Glutamatergic neuron (in vitro differentiated cells): ENCODE measurements around the gene OR7G1. TPM values are rescaled to one million over a fixed set of nuclear protein-coding genes. Genes with fewer than 3 reads are reported as not detected.

Experiments used
- DNase-seq: peaks from one replicate; pipeline ENCODE4 v3.0.0; 2022
- H3K27ac Mint-ChIP-seq: one replicate; pipeline ENCODE4 v1.8.0; 2020; ENCODE audit warnings: mild to moderate bottlenecking, mixed read lengths, inconsistent platforms; ENCODE audit not compliant: unreplicated experiment
- H3K27me3 Mint-ChIP-seq: one replicate; pipeline ENCODE4 v1.8.0; 2020; ENCODE audit warnings: mild to moderate bottlenecking, moderate library complexity, mixed read lengths, inconsistent platforms; ENCODE audit not compliant: unreplicated experiment
- H3K36me3 Mint-ChIP-seq: one replicate; pipeline ENCODE4 v1.8.0; 2020; ENCODE audit warnings: mild to moderate bottlenecking, mixed read lengths, inconsistent platforms; ENCODE audit not compliant: unreplicated experiment
- H3K4me1 Mint-ChIP-seq: one replicate; pipeline ENCODE4 v1.8.0; 2020; ENCODE audit warnings: mild to moderate bottlenecking, low read depth, mixed read lengths, inconsistent platforms; ENCODE audit not compliant: unreplicated experiment
- H3K4me3 Mint-ChIP-seq: one replicate; pipeline ENCODE4 v1.8.0; 2020; ENCODE audit warnings: mild to moderate bottlenecking, mixed read lengths, inconsistent platforms; ENCODE audit not compliant: unreplicated experiment
- H3K9me3 Mint-ChIP-seq: one replicate; pipeline ENCODE4 v1.8.0; 2020; ENCODE audit warnings: mild to moderate bottlenecking, moderate library complexity, mixed read lengths, inconsistent platforms; ENCODE audit not compliant: unreplicated experiment
- long read RNA-seq: library from polyadenylated mRNA; unstranded; transcript quantifications from one replicate; pipeline ENCODE4 v2.0.0, GENCODE V29; 2020; ENCODE audit not compliant: unreplicated experiment
- total RNA-seq: library from RNA; stranded (reverse); fragmentation: NEBNext Ultra II Directional; extraction: Animal tissue kit (Norgen Biotek cat#: 25700); gene quantifications from one replicate; pipeline ENCODE4 v1.2.1, GENCODE V29; 2021; ENCODE audit not compliant: unreplicated experiment
- TF ChIP-seq, protein P1 (sequence below): fragments of 200-600 bp; sonication (generic); IDR thresholded peaks from one replicate; pipeline ENCODE4 v1.5.0; 2021; ENCODE audit not compliant: partially characterized antibody, unreplicated experiment

Gene OR7G1, protein sequence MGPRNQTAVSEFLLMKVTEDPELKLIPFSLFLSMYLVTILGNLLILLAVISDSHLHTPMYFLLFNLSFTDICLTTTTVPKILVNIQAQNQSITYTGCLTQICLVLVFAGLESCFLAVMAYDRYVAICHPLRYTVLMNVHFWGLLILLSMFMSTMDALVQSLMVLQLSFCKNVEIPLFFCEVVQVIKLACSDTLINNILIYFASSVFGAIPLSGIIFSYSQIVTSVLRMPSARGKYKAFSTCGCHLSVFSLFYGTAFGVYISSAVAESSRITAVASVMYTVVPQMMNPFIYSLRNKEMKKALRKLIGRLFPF
- not detected for total RNA-seq
- long read RNA-seq, result 0 reads

DNA sequence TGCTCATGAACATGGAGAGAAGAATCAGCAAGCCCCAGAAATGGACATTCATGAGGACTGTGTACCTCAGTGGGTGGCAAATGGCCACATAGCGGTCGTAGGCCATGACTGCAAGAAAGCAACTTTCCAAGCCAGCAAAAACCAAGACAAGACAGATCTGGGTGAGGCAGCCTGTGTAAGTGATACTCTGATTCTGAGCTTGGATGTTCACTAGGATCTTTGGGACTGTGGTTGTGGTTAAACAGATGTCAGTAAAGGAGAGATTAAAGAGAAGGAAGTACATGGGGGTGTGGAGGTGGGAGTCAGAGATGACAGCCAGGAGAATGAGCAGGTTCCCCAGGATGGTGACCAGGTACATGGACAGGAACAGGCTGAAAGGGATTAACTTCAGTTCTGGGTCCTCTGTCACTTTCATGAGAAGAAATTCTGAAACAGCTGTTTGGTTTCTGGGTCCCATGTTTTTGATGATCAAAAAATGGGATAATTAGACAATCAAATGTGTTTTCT is at the start of gene OR7G1:
Gene OR7G1, minus strand, starts transcription at position 457 of the 507 bp plus-strand sequence. Its CDS starts 0 bp downstream, at position 457.
- no peak for DNase-seq
- H3K36me3 Mint-ChIP-seq, result no peaks in the 10 kb centered on the region
- H3K27ac Mint-ChIP-seq, result no peak within 1 kb of the TSS
- H3K9me3 Mint-ChIP-seq, result peaks cover 4% of the 10 kb centered on the region
- TF ChIP-seq, protein P1, sequence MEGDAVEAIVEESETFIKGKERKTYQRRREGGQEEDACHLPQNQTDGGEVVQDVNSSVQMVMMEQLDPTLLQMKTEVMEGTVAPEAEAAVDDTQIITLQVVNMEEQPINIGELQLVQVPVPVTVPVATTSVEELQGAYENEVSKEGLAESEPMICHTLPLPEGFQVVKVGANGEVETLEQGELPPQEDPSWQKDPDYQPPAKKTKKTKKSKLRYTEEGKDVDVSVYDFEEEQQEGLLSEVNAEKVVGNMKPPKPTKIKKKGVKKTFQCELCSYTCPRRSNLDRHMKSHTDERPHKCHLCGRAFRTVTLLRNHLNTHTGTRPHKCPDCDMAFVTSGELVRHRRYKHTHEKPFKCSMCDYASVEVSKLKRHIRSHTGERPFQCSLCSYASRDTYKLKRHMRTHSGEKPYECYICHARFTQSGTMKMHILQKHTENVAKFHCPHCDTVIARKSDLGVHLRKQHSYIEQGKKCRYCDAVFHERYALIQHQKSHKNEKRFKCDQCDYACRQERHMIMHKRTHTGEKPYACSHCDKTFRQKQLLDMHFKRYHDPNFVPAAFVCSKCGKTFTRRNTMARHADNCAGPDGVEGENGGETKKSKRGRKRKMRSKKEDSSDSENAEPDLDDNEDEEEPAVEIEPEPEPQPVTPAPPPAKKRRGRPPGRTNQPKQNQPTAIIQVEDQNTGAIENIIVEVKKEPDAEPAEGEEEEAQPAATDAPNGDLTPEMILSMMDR, result no peak
- H3K4me1 Mint-ChIP-seq, result no peaks in the 10 kb centered on the region
- H3K4me3 Mint-ChIP-seq, result no peak within 1 kb of the TSS
- no peaks in the 10 kb centered on the region for H3K27me3 Mint-ChIP-seq

DNA sequence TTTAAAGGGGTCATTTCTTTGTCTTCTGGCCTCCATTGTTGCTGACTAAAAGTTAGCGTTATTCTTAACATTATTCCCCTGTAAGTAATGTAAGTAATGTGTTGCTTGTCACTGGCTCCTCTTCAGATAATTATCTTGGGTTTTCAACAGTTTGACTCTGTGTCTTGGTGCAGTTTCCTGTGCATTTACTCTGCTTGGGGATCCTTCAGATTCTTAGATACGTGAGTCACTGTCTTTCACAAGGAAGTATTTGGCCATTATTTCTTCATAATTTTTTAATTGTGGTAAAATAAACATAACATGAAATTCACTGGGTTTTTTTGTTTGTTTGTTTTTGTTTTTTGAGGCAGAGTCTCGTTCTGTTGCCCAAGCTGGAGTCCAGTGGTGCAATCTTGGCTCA is 49.7 kb upstream of the OR7G1 start:
- H3K27ac Mint-ChIP-seq, result no peak overlapping the region
- H3K4me3 Mint-ChIP-seq, result no peak overlapping the region
- peaks cover 2% of the 10 kb centered on the region for H3K27me3 Mint-ChIP-seq
- TF ChIP-seq, protein P1, result no peak
- peaks cover 53% of the 10 kb centered on the region for H3K36me3 Mint-ChIP-seq
- H3K4me1 Mint-ChIP-seq, result no peaks in the 10 kb centered on the region
- no peak for DNase-seq
- peaks cover 13% of the 10 kb centered on the region for H3K9me3 Mint-ChIP-seq

DNA sequence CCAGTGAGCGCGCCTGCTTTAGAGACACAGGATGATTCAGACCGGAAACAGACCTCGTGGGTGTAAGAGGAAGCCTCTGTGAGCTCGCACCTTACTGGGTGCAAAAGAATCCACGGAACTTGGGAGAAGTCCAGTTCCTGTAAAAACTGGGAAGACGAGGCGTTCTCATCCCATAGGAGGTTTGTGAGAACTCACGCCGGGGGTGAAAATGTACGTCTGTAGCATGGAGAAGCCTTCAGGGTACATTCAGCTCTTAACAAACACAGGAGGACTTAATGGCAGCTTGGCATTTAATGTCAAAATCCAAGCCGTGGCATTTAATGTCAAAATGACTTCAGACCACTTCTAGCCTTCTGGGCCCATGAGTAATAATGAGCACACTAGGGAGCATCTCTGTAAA is 45.9 kb upstream of the OR7G1 start:
- peaks cover 5% of the 10 kb centered on the region for H3K27me3 Mint-ChIP-seq
- H3K4me3 Mint-ChIP-seq, result no peak overlapping the region
- H3K9me3 Mint-ChIP-seq, result peaks cover 27% of the 10 kb centered on the region
- no peak overlapping the region for H3K27ac Mint-ChIP-seq
- H3K36me3 Mint-ChIP-seq, result peaks cover 70% of the 10 kb centered on the region
- DNase-seq, result no peak
- no peaks in the 10 kb centered on the region for H3K4me1 Mint-ChIP-seq
- TF ChIP-seq, protein P1, result no peak

DNA sequence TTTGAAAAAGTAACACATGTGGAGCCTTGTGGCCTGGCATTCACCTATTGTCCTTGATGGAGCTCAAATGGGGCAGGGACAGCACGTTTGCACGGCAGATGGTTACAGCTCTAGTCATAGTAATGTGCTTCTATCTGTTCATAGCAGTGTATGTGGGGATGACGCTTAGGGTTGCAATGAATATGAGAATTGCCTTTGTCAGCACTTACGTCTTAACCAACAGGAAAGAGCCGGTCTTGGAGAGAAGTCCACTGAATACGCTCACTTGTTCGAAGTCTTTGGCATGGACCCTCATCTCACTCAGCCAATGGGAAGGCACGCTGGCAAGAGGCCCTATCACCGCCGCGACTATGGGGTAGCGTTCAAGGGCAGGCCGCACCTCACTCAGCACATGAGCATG is 44.3 kb upstream of the OR7G1 start:
- peaks cover 5% of the 10 kb centered on the region for H3K27me3 Mint-ChIP-seq
- H3K4me3 Mint-ChIP-seq, result no peak overlapping the region
- H3K9me3 Mint-ChIP-seq, result peaks cover 28% of the 10 kb centered on the region
- no peaks in the 10 kb centered on the region for H3K4me1 Mint-ChIP-seq
- H3K27ac Mint-ChIP-seq, result no peak overlapping the region
- no peak for DNase-seq
- TF ChIP-seq, protein P1, result no peak
- H3K36me3 Mint-ChIP-seq, result peaks cover 76% of the 10 kb centered on the region

DNA sequence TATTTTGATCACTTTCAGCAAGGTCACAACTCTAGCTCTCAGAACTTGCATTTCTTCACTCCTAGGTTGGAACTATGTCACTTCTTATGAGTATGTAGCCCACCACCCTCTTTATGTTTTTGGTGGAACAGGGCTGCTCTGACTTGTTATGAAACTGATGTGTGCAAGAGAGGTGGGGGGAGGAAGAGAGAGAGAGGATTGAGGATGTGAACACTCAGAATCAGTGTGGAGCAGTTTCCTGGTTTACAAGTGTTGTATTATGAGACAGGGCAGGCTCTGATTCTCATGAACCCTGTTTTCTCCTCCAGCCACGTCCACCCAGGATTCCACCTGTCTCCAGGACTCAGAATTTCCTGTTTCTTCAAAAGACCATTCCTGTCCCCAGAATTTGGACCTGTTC is 40.7 kb upstream of the OR7G1 start:
- H3K36me3 Mint-ChIP-seq, result peaks cover 74% of the 10 kb centered on the region
- no peak overlapping the region for H3K4me3 Mint-ChIP-seq
- H3K9me3 Mint-ChIP-seq, result peaks cover 41% of the 10 kb centered on the region

More for the DNA sequence above, 40.7 kb upstream of the OR7G1 start:
- no peak for DNase-seq
- Mint-ChIP-seq H3K27me3 (peaks cover 8% of the 10 kb centered on the region), H3K4me1 (no peaks in the 10 kb centered on the region), H3K27ac (no peak overlapping the region)
- TF ChIP-seq, protein P1, result no peak
